RKO (cell line): Measurements from ENCODE around the gene CAPN10.

Experiments used
- DNase-seq: peaks from one replicate; pipeline ENCODE4 v3.0.0-alpha.2; 2016; ENCODE audit warnings: low spot score

CAPN10 gene

GRCh38 chr2:240589375-240589774, 2.8 kb downstream of the CAPN10 start:
- no peak for DNase-seq

DNA sequence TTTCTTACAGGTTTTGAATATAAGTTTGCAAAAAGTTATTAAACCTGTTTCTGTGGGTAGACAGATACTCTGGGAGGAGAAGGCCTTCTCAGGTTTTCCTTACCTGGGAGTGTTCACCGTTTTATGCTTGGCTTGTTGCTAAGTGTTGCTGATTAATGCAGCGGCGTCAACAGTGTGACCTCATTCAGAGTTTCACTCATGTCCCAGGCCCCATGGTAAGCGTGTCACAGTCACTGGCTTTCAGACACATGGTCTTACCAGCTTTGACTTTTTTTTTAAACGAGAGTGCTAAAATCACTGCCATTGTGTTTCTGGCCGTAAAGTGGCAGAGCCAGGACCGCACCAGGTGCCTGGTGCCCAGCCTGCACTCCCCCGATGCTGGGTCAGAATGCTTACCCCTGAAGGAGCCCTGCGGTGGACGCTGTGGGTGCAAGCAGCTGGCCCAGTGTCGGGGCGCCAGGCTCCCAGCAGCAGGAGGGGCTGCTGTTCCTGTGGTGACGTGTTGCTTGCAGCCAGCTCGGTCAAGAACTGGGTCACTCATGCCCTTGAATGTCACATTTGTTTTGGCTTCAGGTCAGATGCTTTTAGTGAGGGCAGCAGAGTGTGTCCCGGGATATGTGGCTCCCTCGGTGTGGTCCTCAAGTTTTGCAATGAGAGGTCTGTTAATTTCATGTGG, 3.5 kb downstream of the CAPN10 start:
- DNase-seq: no peak

DNA sequence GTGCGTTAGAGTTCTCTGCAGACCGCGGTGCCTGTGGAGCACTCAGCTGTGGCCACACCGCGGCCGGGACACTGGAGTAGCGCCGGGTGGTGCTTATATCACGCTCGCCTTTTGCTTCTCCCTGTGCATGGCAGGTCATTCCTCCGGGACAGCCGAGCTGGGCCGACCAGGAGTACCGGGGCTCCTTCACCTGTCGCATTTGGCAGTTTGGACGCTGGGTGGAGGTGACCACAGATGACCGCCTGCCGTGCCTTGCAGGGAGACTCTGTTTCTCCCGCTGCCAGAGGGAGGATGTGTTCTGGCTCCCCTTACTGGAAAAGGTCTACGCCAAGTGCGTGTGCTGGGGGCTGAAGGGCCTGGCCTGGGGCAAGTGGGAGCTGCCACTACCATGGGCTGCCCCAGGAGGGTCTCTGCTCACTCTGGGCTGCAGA, 4.2 kb downstream of the CAPN10 start:
- no peak for DNase-seq

DNA sequence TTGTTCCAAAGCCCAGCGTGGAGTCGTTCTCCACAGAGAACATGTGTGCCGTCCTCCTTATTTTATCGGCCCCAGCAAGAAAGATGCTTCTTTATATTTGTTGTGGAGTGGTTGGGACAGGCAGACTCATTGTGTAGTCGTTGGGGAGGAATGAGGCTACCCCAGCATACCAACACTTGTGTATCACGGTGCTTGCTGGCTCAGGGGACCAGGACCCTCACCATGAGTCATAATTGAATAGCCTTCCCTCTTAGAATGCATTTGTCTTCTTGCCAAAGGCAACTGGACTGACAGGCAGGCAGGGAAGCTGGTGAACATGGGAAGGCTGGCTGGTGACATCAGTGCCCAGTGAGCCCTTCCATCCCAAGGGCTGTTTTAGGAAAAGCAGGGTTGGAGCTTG, 4.7 kb downstream of the CAPN10 start:
- no peak for DNase-seq

- no peak for DNase-seq
These were observed 5.2 kb downstream of the CAPN10 start for GRCh38 chr2:240591784-240592183.

DNA sequence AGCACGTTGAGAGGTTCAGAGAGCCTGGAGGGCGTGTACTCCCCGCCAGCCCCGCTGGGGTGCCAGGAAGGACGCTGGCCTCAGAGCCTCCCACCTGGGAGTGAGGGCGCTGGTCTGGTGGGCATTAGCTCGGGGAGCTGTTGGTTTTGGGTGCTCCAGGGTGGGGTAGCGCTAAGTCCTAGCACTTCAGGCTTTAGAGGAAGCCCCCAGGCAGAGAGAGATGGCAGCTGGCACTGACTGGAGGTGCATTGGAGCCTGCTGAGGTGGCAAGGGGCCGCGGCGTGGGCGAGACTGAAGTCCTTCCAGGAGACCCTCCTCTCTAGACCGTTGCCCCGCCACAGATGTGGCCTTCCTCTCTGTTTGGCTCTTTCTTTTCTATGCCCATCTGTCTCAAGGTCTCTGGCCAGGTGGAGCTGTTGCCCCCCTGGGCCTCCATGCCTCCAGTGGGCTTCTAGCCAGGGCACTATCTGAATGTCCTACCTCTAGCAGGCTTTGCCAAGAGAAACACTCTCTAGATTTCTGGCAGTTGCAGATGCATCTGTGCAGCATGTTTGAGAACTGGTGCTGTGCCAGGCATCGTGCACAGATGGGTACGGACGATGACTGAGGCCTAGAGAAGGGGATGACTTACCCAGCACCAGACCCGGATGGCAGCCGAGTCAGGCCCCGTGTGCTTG, 6.6 kb downstream of the CAPN10 start:
- DNase-seq: no peak

GRCh38 chr2:240593703-240594451, 7.3 kb downstream of the CAPN10 start:
- DNase-seq: no peak

DNA sequence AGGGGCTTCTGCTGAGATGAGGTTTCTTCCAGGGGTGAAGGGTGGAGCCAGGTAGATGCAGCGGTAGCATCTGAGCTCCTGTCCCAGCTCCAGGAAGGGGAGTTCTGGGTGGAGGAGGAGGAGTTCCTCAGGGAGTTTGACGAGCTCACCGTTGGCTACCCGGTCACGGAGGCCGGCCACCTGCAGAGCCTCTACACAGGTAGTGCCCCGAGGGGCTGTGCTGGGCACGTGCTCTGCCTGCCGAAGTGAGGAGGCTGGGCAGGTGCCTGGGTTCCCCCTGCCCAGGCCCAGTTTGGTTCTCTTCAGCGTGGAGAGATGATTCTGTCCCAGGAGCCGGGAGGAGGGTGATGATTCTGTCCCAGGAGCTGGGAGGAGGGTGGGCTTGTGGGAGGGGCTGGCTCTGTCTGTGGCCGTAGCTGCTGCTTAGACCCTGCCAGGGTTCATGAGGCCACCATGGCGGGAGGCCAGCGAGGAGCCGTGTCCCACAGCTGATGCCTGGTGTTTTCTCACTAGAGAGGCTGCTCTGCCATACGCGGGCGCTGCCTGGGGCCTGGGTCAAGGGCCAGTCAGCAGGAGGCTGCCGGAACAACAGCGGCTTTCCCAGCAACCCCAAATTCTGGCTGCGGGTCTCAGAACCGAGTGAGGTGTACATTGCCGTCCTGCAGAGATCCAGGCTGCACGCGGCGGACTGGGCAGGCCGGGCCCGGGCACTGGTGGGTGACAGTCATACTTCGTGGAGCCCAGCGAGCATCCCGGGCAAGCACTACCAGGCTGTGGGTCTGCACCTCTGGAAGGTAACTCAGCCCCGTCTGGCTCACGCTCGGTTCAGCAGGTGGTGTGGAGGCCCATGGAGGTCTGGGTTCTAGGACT, 8.2 kb downstream of the CAPN10 start:
- no peak for DNase-seq

DNA sequence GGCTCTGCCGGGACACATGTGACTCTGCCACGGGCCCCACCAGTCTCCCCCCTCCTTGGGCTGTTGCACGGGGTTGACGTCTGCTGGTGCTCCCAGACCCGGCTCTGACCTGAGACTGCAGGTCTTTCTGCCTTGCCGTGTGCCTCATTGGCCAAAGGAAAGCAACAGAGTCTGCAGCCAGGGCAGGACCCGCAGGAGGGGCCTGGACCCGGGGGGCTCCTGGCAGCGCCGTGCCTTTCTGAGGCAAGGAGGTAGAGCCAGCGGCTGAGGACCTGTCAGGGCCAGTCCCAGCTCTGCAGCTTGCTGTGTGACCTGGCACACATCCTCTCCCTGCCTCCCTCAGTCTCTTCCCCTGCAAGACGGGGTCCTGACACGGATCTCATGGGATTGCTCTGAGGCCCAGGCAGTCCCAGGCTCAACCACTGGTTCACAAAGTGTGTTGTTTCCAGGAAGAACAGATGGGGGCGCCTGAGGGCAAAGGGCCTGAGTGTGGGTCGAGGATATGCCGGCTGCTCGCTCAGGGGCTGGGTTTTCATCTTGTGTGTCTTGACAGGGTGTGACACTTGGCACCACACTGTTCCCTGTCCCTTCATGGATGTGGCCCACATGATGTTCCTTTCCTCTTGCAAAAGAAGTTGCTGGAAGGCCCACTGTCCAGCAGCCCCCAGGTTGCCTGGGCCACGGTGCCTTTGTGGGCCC, 9.0 kb downstream of the CAPN10 start:
- DNase-seq: no peak

DNA sequence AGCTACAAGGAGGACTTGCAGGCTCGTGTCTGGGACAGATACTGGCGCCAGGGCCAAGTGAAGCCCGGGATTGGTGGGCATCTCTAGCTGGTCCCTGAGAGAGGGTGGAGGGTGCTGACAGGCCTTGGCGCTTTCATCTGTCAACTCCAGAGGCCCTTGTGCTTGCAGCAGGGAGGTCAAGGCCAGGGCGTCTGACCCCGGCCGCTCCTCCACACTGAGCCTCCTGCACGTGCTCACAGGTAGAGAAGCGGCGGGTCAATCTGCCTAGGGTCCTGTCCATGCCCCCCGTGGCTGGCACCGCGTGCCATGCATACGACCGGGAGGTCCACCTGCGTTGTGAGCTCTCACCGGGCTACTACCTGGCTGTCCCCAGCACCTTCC, 9.5 kb downstream of the CAPN10 start:
- no peak for DNase-seq

DNA sequence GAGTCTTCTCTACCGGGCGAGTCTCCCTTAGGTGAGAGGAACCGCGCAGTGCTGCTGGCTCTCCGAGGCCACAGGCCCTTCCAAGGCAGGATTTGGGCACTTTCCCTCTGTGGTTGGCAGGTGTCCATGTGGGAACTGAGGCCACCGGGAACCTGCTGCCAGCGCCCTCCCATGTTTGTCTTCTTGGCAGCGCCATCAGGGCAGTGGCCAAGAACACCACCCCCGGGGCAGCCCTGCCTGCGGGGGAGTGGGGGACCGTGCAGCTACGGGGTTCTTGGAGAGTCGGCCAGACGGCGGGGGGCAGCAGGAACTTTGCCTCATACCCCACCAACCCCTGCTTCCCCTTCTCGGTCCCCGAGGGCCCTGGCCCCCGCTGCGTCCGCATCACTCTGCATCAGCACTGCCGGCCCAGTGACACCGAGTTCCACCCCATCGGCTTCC, 10.0 kb downstream of the CAPN10 start:
- DNase-seq: no peak

- no peak for DNase-seq
These were observed 10.5 kb downstream of the CAPN10 start for GRCh38 chr2:240597054-240597418.

GRCh38 chr2:240597419-240598181, 11.1 kb downstream of the CAPN10 start:
- DNase-seq: no peak

DNA sequence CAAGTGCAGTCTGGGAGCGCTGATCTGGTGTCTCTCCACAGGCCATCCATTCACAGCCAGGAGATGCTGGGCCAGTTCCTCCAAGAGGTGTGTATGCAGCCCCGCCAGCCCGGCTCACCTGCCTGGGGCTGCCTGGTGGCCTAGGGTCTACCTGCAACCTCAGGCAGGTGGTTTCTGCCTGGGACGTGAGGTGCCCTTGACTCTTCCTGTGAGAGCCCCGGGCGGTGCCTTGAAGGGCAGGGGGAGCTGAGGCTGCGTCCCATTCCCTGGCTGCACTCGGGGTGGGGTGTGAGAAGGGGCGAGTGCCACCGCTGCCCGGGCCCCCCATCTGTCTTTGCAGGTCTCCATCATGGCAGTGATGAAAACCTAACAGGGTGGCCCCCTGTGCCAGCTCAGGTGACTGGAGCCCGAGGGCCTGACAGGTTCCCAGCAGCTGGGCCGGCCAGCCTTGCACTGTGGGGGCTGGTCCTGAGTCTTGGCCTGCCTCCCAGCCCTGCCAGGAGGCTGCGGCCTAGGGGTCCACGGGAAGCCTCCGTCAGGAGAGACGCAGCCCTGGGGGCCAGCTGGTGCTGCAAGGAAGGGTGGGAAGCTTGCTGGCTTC, 11.9 kb downstream of the CAPN10 start:
- no peak for DNase-seq

DNA sequence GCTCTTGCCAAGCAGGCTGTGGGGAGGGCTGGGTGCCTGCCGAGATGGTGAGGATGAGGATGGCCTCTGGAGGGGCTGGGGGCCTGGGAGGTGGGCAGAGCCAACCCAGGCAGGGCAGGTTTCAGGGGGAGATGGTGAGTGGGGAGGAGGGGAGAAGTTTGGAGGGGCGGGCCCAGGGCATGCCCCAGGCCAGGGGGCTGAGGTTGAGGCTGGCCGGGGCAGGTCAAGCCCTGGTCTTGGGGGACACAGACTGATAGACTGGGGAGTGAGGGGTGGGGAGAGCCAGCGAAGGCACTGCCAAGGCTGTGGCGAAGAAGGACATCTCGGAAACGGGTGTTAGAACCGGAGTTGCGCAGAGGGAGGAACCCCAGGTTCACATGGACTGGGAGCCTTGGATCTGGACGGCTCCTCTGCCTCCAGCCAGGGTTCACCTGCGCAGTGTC, 12.6 kb downstream of the CAPN10 start:
- DNase-seq: no peak

GRCh38 chr2:240600451-240600961, 14.0 kb downstream of the CAPN10 start:
- no peak for DNase-seq

- DNase-seq: no peak
These were observed 14.7 kb downstream of the CAPN10 start for GRCh38 chr2:240601061-240601830.

DNA sequence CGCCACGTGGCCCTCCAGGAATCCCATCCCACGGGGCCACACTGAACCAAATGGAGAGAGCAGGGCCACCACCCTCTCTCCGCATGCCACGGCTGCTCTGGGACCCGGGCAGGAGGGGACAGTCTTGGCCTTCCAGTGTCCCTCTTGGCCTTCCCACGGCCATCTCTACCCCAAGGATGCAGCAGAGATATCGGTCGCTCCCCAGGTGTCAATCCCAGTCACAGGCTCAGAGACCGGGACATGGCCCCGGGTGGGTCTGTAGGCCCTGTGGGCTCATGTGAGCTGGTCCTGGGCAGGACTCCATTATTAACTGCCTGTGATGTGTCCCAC, 15.3 kb downstream of the CAPN10 start:
- no peak for DNase-seq

GRCh38 chr2:240602266-240603050, 15.9 kb downstream of the CAPN10 start:
- DNase-seq: no peak
